Panc1 (cell line): ENCODE results near the gene TNFAIP8L3. TPM values are rescaled to one million over a fixed set of nuclear protein-coding genes. Genes with fewer than 3 reads are reported as not detected.

ENCODE experiments used
- ATAC-seq: fragments of 200-7000 bp; cut with Tn5 transposase; 2 replicates; pipeline ENCODE4 v1.9.1; 2020; ENCODE audit warnings: mild to moderate bottlenecking, moderate library complexity
- BruUV-seq: library from RNA; stranded (reverse); fragments of 400-500 nt; replicated peaks from 2 replicates; lab custom pipeline; 2021; lab: Mats Ljungman, UMichigan
- CTCF ChIA-PET: fragments of 300-600 bp; sonication (Branson Sonifier 250); formaldehyde crosslinking; loops from one replicate; lab custom pipeline; 2022; ENCODE audit warnings: antibody characterized with exemption; lab: Charles Lee
- POLR2A ChIA-PET: fragments of 300-600 bp; sonication (Branson Sonifier 250); formaldehyde crosslinking; loops from one replicate; lab custom pipeline; 2022; ENCODE audit warnings: antibody characterized with exemption; lab: Charles Lee
- DNase-seq: peaks from one replicate; pipeline ENCODE4 v3.0.0-alpha.2; 2010; ENCODE audit warnings: low read depth, low spot score
- H3K27ac ChIP-seq: 2 replicates; pipeline ENCODE4 v1.5.1; 2011; ENCODE audit warnings: mild to moderate bottlenecking, low read length, inconsistent platforms
- H3K27me3 ChIP-seq: fragments of 200-500 bp; sonication (Bioruptor generic); 2 replicates; pipeline ENCODE4 v1.6.0; 2014; ENCODE audit warnings: low read length, inconsistent platforms; ENCODE audit not compliant: control insufficient read depth, insufficient read depth
- H3K36me3 ChIP-seq: fragments of 200-500 bp; sonication (Bioruptor generic); 2 replicates; pipeline ENCODE4 v1.5.1; 2014; ENCODE audit warnings: inconsistent platforms, mild to moderate bottlenecking, low read length, moderate library complexity; ENCODE audit not compliant: control insufficient read depth, insufficient read depth
- H3K4me1 ChIP-seq: 2 replicates; pipeline ENCODE4 v1.5.1; 2011; ENCODE audit warnings: inconsistent platforms, mild to moderate bottlenecking, low read length, moderate library complexity; ENCODE audit not compliant: control insufficient read depth, insufficient read depth
- H3K4me3 ChIP-seq, 2 experiments: 2 replicates each; pipeline ENCODE4 v1.5.1; 2011 to 2012; ENCODE audit warnings: low read depth in 2 of 2, low read length in 2 of 2, mild to moderate bottlenecking in 2 of 2, inconsistent platforms in 1 of 2, moderate library complexity in 1 of 2
- H3K9me3 ChIP-seq: fragments of 200-500 bp; sonication (Bioruptor generic); 2 replicates; pipeline ENCODE4 v1.5.1; 2014; ENCODE audit warnings: low read depth, mild to moderate bottlenecking, inconsistent platforms, low read length, moderate library complexity; ENCODE audit not compliant: control insufficient read depth, insufficient read depth
- CTCF ChIP-seq: fragments of 450-650 bp; IDR thresholded peaks from 2 replicates; pipeline ENCODE4 v1.5.1; 2017; ENCODE audit warnings: mild to moderate bottlenecking
- POLR2AphosphoS5 ChIP-seq: IDR thresholded peaks from 2 replicates; pipeline ENCODE4 v1.6.1; 2012; ENCODE audit warnings: mild to moderate bottlenecking, low read depth, low read length, moderate library complexity
- REST ChIP-seq, 2 experiments: IDR thresholded peaks; 2 replicates each; pipeline ENCODE4 v1.6.1; 2011 to 2012; ENCODE audit warnings: low read depth in 2 of 2, control low read depth in 1 of 2, low read length in 1 of 2, mild to moderate bottlenecking in 1 of 2, moderate library complexity in 1 of 2; ENCODE audit not compliant: insufficient read depth in 1 of 2
- SIN3A ChIP-seq: IDR thresholded peaks from 2 replicates; pipeline ENCODE4 v1.6.1; 2012; ENCODE audit warnings: low read depth, mild to moderate bottlenecking, low read length, moderate library complexity, borderline replicate concordance; ENCODE audit not compliant: insufficient read depth
- TCF7L2 ChIP-seq: IDR thresholded peaks from 2 replicates; pipeline ENCODE4 v1.6.1; 2011; ENCODE audit warnings: mild to moderate bottlenecking, low read depth, low read length, inconsistent platforms
- in situ Hi-C: cut with HindIII; loops from 2 replicates; pipeline ENCODE4 v1.10.0; 2016; ENCODE audit warnings: low sequenced_read_pairs, low pct_unique_long_range_greater_than_20kb
- intact Hi-C: fragments of 100-400 bp; cut with micrococcal nuclease; formaldehyde crosslinking; loops from one replicate; pipeline ENCODE4 v1.10.0; 2022; ENCODE audit not compliant: unreplicated experiment
- total RNA-seq: library from RNA; stranded (reverse); gene quantifications from one replicate; pipeline ENCODE4 v1.2.1, GENCODE V29; 2021; ENCODE audit not compliant: unreplicated experiment

Gene TNFAIP8L3
- total RNA-seq, 1 experiment from 2014 or later, result 1.0 TPM

DNA sequence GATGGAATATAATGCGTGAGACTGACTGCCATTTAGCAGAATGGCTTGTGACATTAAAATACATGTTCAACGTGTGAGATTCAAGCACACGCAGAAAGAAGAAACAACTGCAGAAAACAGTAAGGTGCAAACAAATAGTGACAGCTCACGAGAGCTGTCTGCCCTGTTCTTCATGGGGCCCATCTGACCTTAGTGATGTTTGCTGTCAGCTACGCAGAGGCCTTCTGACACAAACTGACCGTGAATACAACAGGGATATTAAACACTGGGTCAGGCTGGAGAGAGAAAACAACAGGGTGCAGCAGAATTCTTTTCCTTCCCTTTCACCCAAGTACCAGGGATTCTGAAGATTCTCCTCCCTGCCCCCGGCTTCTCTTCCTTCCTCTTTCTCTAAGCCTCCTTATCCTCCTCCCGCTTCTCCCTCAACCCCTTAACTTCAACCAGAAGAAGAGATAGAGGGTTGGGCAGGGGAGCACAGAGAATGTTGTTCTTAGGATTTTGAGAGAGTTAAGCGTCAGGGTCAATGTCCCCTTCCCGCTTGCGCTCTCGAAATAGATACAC lies 2.1 kb downstream of the TNFAIP8L3 start:
- in situ Hi-C loops, result no loop called here
- no peaks in the 10 kb centered on the region for H3K36me3 ChIP-seq
- no peak overlapping the region for H3K4me3 ChIP-seq
- ChIA-PET POLR2A (no interaction called here), CTCF (no interaction called here)
- BruUV-seq, result no TSS peak
- no peak for ATAC-seq
- H3K4me1 ChIP-seq, result no peaks in the 10 kb centered on the region
- TF ChIP-seq SIN3A (no peak), REST (IDR thresholded peaks at IDR 0.05; ENCODE audit: insufficient read depth in 1 of 2, low read depth in 2 of 2, low read length in 1 of 2) (no peak), TCF7L2 (no peak)
- H3K27me3 ChIP-seq, result peaks cover 20% of the 10 kb centered on the region
- intact Hi-C loops, result no loop called here
- H3K9me3 ChIP-seq, result no peaks in the 10 kb centered on the region
- DNase-seq, result no peak
- no peak overlapping the region for H3K27ac ChIP-seq

DNA sequence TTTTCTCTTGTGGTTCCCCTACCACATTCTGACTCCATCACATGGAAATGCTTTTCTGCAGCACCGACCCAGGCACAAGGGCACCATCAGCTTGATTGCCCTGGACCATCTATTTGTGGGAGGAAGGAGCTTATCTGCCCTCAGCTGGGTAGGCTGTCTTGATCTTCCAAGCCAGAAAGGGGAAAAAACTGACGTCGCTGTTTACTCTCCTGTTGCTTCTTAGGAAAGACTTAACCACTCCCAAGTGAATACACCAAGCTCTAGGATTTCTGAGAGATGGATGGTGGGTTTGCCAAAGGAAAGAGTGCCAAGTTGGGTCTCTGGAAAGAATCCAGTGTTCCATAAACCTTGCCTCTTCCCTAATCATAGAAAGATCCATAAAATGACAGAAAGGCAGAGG lies 4.0 kb downstream of the TNFAIP8L3 start:
- BruUV-seq, result no TSS peak
- no peak for ATAC-seq
- Histone ChIP-seq H3K4me1 (no peaks in the 10 kb centered on the region), H3K27me3 (peaks cover 9% of the 10 kb centered on the region), H3K36me3 (no peaks in the 10 kb centered on the region), H3K27ac (no peak overlapping the region), H3K4me3 (no peak overlapping the region), H3K9me3 (no peaks in the 10 kb centered on the region)
- ChIA-PET CTCF (no interaction called here), POLR2A (no interaction called here)
- intact Hi-C loops, result no loop called here
- no peak for TF ChIP-seq CTCF
- no peak for DNase-seq
- in situ Hi-C loops, result no loop called here

GRCh38 chr15:51089699-51090453 lies 4.8 kb downstream of the TNFAIP8L3 start:
- H3K27ac ChIP-seq, result no peak overlapping the region
- peaks cover 4% of the 10 kb centered on the region; the same call in 1 of the 2 replicates for H3K27me3 ChIP-seq
- ChIA-PET CTCF (no interaction called here), POLR2A (no interaction called here)
- H3K4me1 ChIP-seq, result no peaks in the 10 kb centered on the region
- DNase-seq (no peak), ATAC-seq (no peak)
- no peak overlapping the region for H3K4me3 ChIP-seq
- in situ Hi-C loops, result no loop called here
- intact Hi-C loops, result no loop called here
- TF ChIP-seq REST (IDR thresholded peaks at IDR 0.05; ENCODE audit: insufficient read depth in 1 of 2, low read depth in 2 of 2, low read length in 1 of 2) (no peak), CTCF (no peak), POLR2AphosphoS5 (no peak), SIN3A (no peak), TCF7L2 (no peak)
- no TSS peak for BruUV-seq
- no peaks in the 10 kb centered on the region for H3K9me3 ChIP-seq
- no peaks in the 10 kb centered on the region for H3K36me3 ChIP-seq
